Dermis microvascular lymphatic vessel endothelial cell (primary cell): ENCODE measurements around the gene NR1H3. TPM values are rescaled to one million over a fixed set of nuclear protein-coding genes. Genes with fewer than 3 reads are reported as not detected.

Experiments used
- DNase-seq, 2 donors: peaks; one replicate each; pipeline versions ENCODE4 v3.0.0 to v3.0.0-alpha.2; 2010; ENCODE audit warnings: low read depth in 2 of 2
- total RNA-seq: library from RNA; depleted of rRNA; stranded (reverse); fragments of >200 nt; gene quantifications from 2 replicates; pipeline ENCODE4 v1.2.1, GENCODE V29; 2014

The NR1H3 gene
- total RNA-seq, 1 donor from 2014 or later, result 30.6 TPM

- no peak for DNase-seq
Measured at GRCh38 chr11:47244448-47245350, 13.1 kb upstream of the NR1H3 start.

- DNase-seq, result no peak
Measured at GRCh38 chr11:47245611-47246357, 12.0 kb upstream of the NR1H3 start.

- DNase-seq, result no peak
Measured at GRCh38 chr11:47247502-47247901, 10.3 kb upstream of the NR1H3 start.

GRCh38 chr11:47248304-47248663, 9.5 kb upstream of the NR1H3 start:
- peak in 1 of 2 donors; percentile 29 for DNase-seq

- peak; percentile 77 to 89 for DNase-seq
Measured at GRCh38 chr11:47248664-47249377, 9.0 kb upstream of the NR1H3 start, which contains the start of gene ACP2. Gene ACP2, minus strand, starts transcription at chr11:47248814. Its CDS starts 25 bp downstream, at chr11:47248789.

GRCh38 chr11:47249378-47249715, 8.4 kb upstream of the NR1H3 start:
- no peak for DNase-seq

- no peak for DNase-seq
Measured at GRCh38 chr11:47251751-47252150, 6.0 kb upstream of the NR1H3 start.

GRCh38 chr11:47253660-47254059, 4.1 kb upstream of the NR1H3 start:
- DNase-seq, result no peak

- DNase-seq, result peak in 1 of 2 donors; percentile 48
Measured at GRCh38 chr11:47254386-47254785, 3.4 kb upstream of the NR1H3 start.

- no peak for DNase-seq
Measured at GRCh38 chr11:47256374-47256773, 1.4 kb upstream of the NR1H3 start.

- no peak for DNase-seq
Measured at GRCh38 chr11:47257177-47257516, 649 bp upstream of the NR1H3 start.

- DNase-seq, result no peak
Measured at GRCh38 chr11:47258317-47258902, 614 bp downstream of the NR1H3 start.

- peak in 1 of 2 donors; percentile 62 for DNase-seq
Measured at GRCh38 chr11:47259232-47259977, 1.6 kb downstream of the NR1H3 start.

GRCh38 chr11:47260366-47260765, 2.6 kb downstream of the NR1H3 start:
- no peak for DNase-seq

- DNase-seq, result no peak
Measured at GRCh38 chr11:47261291-47261800, 3.5 kb downstream of the NR1H3 start.

- DNase-seq, result no peak
Measured at GRCh38 chr11:47264119-47264518, 6.3 kb downstream of the NR1H3 start.

GRCh38 chr11:47264521-47264920, 6.7 kb downstream of the NR1H3 start:
- DNase-seq, result no peak

GRCh38 chr11:47267876-47268275, 10.1 kb downstream of the NR1H3 start:
- DNase-seq, result no peak

- DNase-seq, result no peak
Measured at GRCh38 chr11:47268448-47269001, 10.7 kb downstream of the NR1H3 start.

- DNase-seq, result peak; percentile 76 to 92
Measured at GRCh38 chr11:47269002-47269828, 11.4 kb downstream of the NR1H3 start.
